Panc1 (cell line): ENCODE data around the gene DNPH1. TPM values are rescaled to one million over a fixed set of nuclear protein-coding genes. Genes with fewer than 3 reads are reported as not detected.

Experiments
- ATAC-seq: fragments of 200-7000 bp; cut with Tn5 transposase; 2 replicates; pipeline ENCODE4 v1.9.1; 2020; ENCODE audit warnings: mild to moderate bottlenecking, moderate library complexity
- BruUV-seq: library from RNA; stranded (reverse); fragments of 400-500 nt; replicated peaks from 2 replicates; lab custom pipeline; 2021; lab: Mats Ljungman, UMichigan
- CTCF ChIA-PET: fragments of 300-600 bp; sonication (Branson Sonifier 250); formaldehyde crosslinking; loops from one replicate; lab custom pipeline; 2022; ENCODE audit warnings: antibody characterized with exemption; lab: Charles Lee
- POLR2A ChIA-PET: fragments of 300-600 bp; sonication (Branson Sonifier 250); formaldehyde crosslinking; loops from one replicate; lab custom pipeline; 2022; ENCODE audit warnings: antibody characterized with exemption; lab: Charles Lee
- DNase-seq: peaks from one replicate; pipeline ENCODE4 v3.0.0-alpha.2; 2010; ENCODE audit warnings: low read depth, low spot score
- H3K27ac ChIP-seq: 2 replicates; pipeline ENCODE4 v1.5.1; 2011; ENCODE audit warnings: mild to moderate bottlenecking, low read length, inconsistent platforms
- H3K27me3 ChIP-seq: fragments of 200-500 bp; sonication (Bioruptor generic); 2 replicates; pipeline ENCODE4 v1.6.0; 2014; ENCODE audit warnings: low read length, inconsistent platforms; ENCODE audit not compliant: control insufficient read depth, insufficient read depth
- H3K36me3 ChIP-seq: fragments of 200-500 bp; sonication (Bioruptor generic); 2 replicates; pipeline ENCODE4 v1.5.1; 2014; ENCODE audit warnings: inconsistent platforms, mild to moderate bottlenecking, low read length, moderate library complexity; ENCODE audit not compliant: control insufficient read depth, insufficient read depth
- H3K4me1 ChIP-seq: 2 replicates; pipeline ENCODE4 v1.5.1; 2011; ENCODE audit warnings: inconsistent platforms, mild to moderate bottlenecking, low read length, moderate library complexity; ENCODE audit not compliant: control insufficient read depth, insufficient read depth
- H3K4me3 ChIP-seq, 2 experiments: 2 replicates each; pipeline ENCODE4 v1.5.1; 2011 to 2012; ENCODE audit warnings: low read depth in 2 of 2, low read length in 2 of 2, mild to moderate bottlenecking in 2 of 2, inconsistent platforms in 1 of 2, moderate library complexity in 1 of 2
- H3K9me3 ChIP-seq: fragments of 200-500 bp; sonication (Bioruptor generic); 2 replicates; pipeline ENCODE4 v1.5.1; 2014; ENCODE audit warnings: low read depth, mild to moderate bottlenecking, inconsistent platforms, low read length, moderate library complexity; ENCODE audit not compliant: control insufficient read depth, insufficient read depth
- CTCF ChIP-seq: fragments of 450-650 bp; IDR thresholded peaks from 2 replicates; pipeline ENCODE4 v1.5.1; 2017; ENCODE audit warnings: mild to moderate bottlenecking
- POLR2AphosphoS5 ChIP-seq: IDR thresholded peaks from 2 replicates; pipeline ENCODE4 v1.6.1; 2012; ENCODE audit warnings: mild to moderate bottlenecking, low read depth, low read length, moderate library complexity
- SIN3A ChIP-seq: IDR thresholded peaks from 2 replicates; pipeline ENCODE4 v1.6.1; 2012; ENCODE audit warnings: low read depth, mild to moderate bottlenecking, low read length, moderate library complexity, borderline replicate concordance; ENCODE audit not compliant: insufficient read depth
- TCF7L2 ChIP-seq: IDR thresholded peaks from 2 replicates; pipeline ENCODE4 v1.6.1; 2011; ENCODE audit warnings: mild to moderate bottlenecking, low read depth, low read length, inconsistent platforms
- in situ Hi-C: cut with HindIII; loops from 2 replicates; pipeline ENCODE4 v1.10.0; 2016; ENCODE audit warnings: low sequenced_read_pairs, low pct_unique_long_range_greater_than_20kb
- intact Hi-C: fragments of 100-400 bp; cut with micrococcal nuclease; formaldehyde crosslinking; loops from one replicate; pipeline ENCODE4 v1.10.0; 2022; ENCODE audit not compliant: unreplicated experiment
- total RNA-seq: library from RNA; stranded (reverse); gene quantifications from one replicate; pipeline ENCODE4 v1.2.1, GENCODE V29; 2021; ENCODE audit not compliant: unreplicated experiment
- TF ChIP-seq, protein P1 (sequence below), 2 experiments: IDR thresholded peaks; 2 replicates each; pipeline ENCODE4 v1.6.1; 2011 to 2012; ENCODE audit warnings: low read depth in 2 of 2, control low read depth in 1 of 2, low read length in 1 of 2, mild to moderate bottlenecking in 1 of 2, moderate library complexity in 1 of 2; ENCODE audit not compliant: insufficient read depth in 1 of 2

DNPH1 gene
- total RNA-seq, 1 experiment from 2014 or later = 67.3 TPM

DNA sequence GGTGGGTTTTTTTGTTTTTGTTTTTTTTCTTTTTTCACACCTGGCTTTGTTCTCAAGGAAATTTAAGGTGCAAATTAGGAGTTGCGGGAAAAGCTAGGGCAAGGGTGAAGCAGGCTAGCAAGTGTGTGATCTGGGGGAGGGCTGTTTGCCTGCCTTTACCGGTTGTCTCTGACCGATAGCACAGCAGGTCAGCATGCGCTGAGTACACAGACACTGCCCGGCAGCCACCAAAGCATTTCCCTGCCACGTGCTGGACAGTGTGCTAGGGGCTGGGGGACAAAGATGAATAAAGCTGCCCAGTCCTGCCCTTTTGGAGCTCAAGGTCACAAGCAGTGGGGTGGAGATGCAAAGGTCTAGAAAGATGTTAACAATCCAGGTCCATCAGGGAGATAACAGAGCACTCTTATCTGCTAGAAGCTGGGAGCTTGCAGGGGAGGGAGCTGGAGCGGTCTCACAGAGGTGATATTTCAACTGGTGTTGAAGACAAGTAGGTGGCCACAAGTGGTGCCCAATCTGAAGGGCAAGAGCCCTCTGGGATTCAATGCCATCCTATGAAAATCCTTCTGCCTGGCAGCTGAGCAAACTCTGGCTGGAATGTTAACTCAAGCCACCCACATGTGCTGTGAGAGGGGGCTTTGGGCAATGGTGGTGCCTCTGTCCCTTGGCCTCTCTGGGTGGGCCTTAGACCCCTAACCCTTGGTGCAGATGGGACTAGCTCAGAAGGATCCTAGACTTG lies 38.5 kb upstream of the DNPH1 start:
- H3K4me3 ChIP-seq = no peak overlapping the region
- BruUV-seq = no TSS peak
- no peaks in the 10 kb centered on the region for H3K27me3 ChIP-seq
- DNase-seq (no peak), ATAC-seq (no peak)
- ChIA-PET CTCF (no interaction called here), POLR2A (no interaction called here)
- intact Hi-C loops (no loop called here), in situ Hi-C loops (no loop called here)
- H3K27ac ChIP-seq = no peak overlapping the region
- no peaks in the 10 kb centered on the region for H3K36me3 ChIP-seq
- H3K4me1 ChIP-seq = peaks cover 9% of the 10 kb centered on the region
- TF ChIP-seq, protein P1, sequence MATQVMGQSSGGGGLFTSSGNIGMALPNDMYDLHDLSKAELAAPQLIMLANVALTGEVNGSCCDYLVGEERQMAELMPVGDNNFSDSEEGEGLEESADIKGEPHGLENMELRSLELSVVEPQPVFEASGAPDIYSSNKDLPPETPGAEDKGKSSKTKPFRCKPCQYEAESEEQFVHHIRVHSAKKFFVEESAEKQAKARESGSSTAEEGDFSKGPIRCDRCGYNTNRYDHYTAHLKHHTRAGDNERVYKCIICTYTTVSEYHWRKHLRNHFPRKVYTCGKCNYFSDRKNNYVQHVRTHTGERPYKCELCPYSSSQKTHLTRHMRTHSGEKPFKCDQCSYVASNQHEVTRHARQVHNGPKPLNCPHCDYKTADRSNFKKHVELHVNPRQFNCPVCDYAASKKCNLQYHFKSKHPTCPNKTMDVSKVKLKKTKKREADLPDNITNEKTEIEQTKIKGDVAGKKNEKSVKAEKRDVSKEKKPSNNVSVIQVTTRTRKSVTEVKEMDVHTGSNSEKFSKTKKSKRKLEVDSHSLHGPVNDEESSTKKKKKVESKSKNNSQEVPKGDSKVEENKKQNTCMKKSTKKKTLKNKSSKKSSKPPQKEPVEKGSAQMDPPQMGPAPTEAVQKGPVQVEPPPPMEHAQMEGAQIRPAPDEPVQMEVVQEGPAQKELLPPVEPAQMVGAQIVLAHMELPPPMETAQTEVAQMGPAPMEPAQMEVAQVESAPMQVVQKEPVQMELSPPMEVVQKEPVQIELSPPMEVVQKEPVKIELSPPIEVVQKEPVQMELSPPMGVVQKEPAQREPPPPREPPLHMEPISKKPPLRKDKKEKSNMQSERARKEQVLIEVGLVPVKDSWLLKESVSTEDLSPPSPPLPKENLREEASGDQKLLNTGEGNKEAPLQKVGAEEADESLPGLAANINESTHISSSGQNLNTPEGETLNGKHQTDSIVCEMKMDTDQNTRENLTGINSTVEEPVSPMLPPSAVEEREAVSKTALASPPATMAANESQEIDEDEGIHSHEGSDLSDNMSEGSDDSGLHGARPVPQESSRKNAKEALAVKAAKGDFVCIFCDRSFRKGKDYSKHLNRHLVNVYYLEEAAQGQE (IDR thresholded peaks at IDR 0.05; ENCODE audit: insufficient read depth in 1 of 2, low read depth in 2 of 2, low read length in 1 of 2) = no peak
- TF ChIP-seq POLR2AphosphoS5 = no peak
- TF ChIP-seq CTCF = no peak
- TF ChIP-seq SIN3A = no peak
- TF ChIP-seq TCF7L2 = no peak
- no peaks in the 10 kb centered on the region for H3K9me3 ChIP-seq

DNA sequence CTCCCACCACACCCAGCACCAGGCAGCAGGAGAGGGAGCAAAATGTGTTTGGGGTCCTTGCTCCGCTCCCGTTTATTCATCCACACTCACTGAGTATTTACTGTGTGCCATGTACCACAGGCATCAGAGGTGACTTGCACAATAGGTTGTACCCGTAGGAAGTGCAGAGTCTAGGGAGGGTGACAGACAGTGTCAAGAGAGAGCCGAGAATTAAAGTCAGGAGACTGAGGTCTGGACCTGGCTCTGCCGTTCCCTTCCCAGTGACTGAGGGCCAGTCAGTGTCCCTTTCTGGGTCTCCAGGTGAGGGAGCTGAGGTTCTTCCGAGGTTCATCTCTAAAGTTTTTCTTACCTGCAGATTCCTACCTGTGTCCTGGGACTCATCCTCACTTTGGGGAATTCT lies 36.3 kb upstream of the DNPH1 start:
- no peak overlapping the region for H3K4me3 ChIP-seq
- DNase-seq (no peak), ATAC-seq (no peak)
- peaks cover 9% of the 10 kb centered on the region for H3K4me1 ChIP-seq
- intact Hi-C loops = no loop called here
- in situ Hi-C loops = no loop called here
- no TSS peak for BruUV-seq
- TF ChIP-seq CTCF (no peak), TCF7L2 (no peak), POLR2AphosphoS5 (no peak), SIN3A (no peak)
- TF ChIP-seq, protein P1 (IDR thresholded peaks at IDR 0.05; ENCODE audit: insufficient read depth in 1 of 2, low read depth in 2 of 2, low read length in 1 of 2) = no peak
- POLR2A ChIA-PET = no interaction called here
- H3K36me3 ChIP-seq = no peaks in the 10 kb centered on the region
- CTCF ChIA-PET = no interaction called here
- H3K9me3 ChIP-seq = no peaks in the 10 kb centered on the region
- no peak overlapping the region for H3K27ac ChIP-seq
- no peaks in the 10 kb centered on the region for H3K27me3 ChIP-seq
